ENCODE results near the gene P2RY13. TPM values are rescaled to one million over a fixed set of nuclear protein-coding genes. Genes with fewer than 3 reads are reported as not detected.

The P2RY13 gene
- polyA plus RNA-seq, 1 experiment: not detected

GRCh38 chr3:151318991-151319390, 10.4 kb downstream of the P2RY13 start:
- DNase-seq (ENCODE audit: low read depth): no peak
- Histone ChIP-seq H3K4me3 (ENCODE audit: low read depth, low read length) (no peak overlapping the region), H3K36me3 (ENCODE audit: control insufficient read depth, insufficient read depth, low read length) (no peaks in the 10 kb centered on the region), H3K27me3 (ENCODE audit: control insufficient read depth, insufficient read depth, low read length) (no peaks in the 10 kb centered on the region; the same call in 1 of the 2 replicates)
- ChIA-PET CTCF (interaction anchor here (1.0 to 2.2 kb wide), 4 partner anchors 9 to 32 kb away, joined by 3 to 5 read pairs (median 4); no protein-coding TSS in a partner anchor), POLR2A (no interaction called here)
- TF ChIP-seq CTCF (IDR thresholded peaks at IDR 0.05; ENCODE audit: insufficient read depth, low read depth, low read length): no peak

GRCh38 chr3:151318313-151318712, 11.0 kb downstream of the P2RY13 start:
- ChIA-PET CTCF (interaction anchor here (1.0 to 2.2 kb wide), 4 partner anchors 8 to 32 kb away, joined by 3 to 5 read pairs (median 4); no protein-coding TSS in a partner anchor), POLR2A (no interaction called here)
- no peaks in the 10 kb centered on the region; the same call in 1 of the 2 replicates for H3K27me3 ChIP-seq (ENCODE audit: control insufficient read depth, insufficient read depth, low read length)
- DNase-seq (ENCODE audit: low read depth): no peak
- H3K36me3 ChIP-seq (ENCODE audit: control insufficient read depth, insufficient read depth, low read length): no peaks in the 10 kb centered on the region
- no peak overlapping the region for H3K4me3 ChIP-seq (ENCODE audit: low read depth, low read length)
- no peak for TF ChIP-seq CTCF (IDR thresholded peaks at IDR 0.05; ENCODE audit: insufficient read depth, low read depth, low read length)

GRCh38 chr3:151316267-151316991, 12.9 kb downstream of the P2RY13 start, which contains the start of gene GPR87:
TSS of gene GPR87 (minus strand) at chr3:151316820. CDS start at chr3:151300100, 16,720 bp downstream.
- Histone ChIP-seq H3K27me3 (ENCODE audit: control insufficient read depth, insufficient read depth, low read length) (no peaks in the 10 kb centered on the region), H3K36me3 (ENCODE audit: control insufficient read depth, insufficient read depth, low read length) (no peaks in the 10 kb centered on the region), H3K4me3 (ENCODE audit: low read depth, low read length) (no peak within 1 kb of the TSS)
- TF ChIP-seq CTCF (IDR thresholded peaks at IDR 0.05; ENCODE audit: insufficient read depth, low read depth, low read length): no peak
- ChIA-PET CTCF (interaction anchor here (1.1 kb wide), 1 partner anchor 10 kb away, joined by 8 read pairs; no protein-coding TSS in a partner anchor), POLR2A (no interaction called here)
- no peak for DNase-seq (ENCODE audit: low read depth)

DNA sequence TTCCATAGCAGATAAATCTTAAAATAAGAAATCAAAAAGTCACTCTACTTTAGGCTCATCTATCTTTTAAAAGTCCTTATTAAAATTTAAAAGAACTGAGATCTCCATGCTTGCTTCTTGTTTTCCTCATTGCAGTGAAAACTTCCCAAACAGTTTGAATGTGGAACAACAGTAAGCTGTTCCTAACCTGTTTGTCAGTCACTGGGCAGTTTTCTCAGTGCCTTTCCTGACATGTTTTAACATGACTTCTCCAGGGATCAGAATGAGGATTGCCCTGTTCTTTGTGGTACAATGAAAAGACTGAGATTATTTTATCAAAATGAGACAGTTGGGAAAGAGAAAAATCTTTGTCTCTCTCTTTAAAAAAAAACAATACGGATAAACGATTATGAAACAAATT, 13.5 kb downstream of the P2RY13 start:
- DNase-seq (ENCODE audit: low read depth): no peak

More for the DNA sequence above, 13.5 kb downstream of the P2RY13 start:
- Histone ChIP-seq H3K36me3 (ENCODE audit: control insufficient read depth, insufficient read depth, low read length) (no peaks in the 10 kb centered on the region), H3K4me3 (ENCODE audit: low read depth, low read length) (no peak overlapping the region), H3K27me3 (ENCODE audit: control insufficient read depth, insufficient read depth, low read length) (no peaks in the 10 kb centered on the region)
- POLR2A ChIA-PET: no interaction called here
- CTCF ChIA-PET: interaction anchor here (1.1 kb wide), 1 partner anchor 11 kb away, joined by 8 read pairs; no protein-coding TSS in a partner anchor
- no peak for TF ChIP-seq CTCF (IDR thresholded peaks at IDR 0.05; ENCODE audit: insufficient read depth, low read depth, low read length)
